Ectodermal cell (in vitro differentiated cells): Measurements from ENCODE around the gene SHROOM2.

Experiments used
- H3K27ac ChIP-seq: 2 replicates; pipeline ENCODE4 v1.7.0; 2013; ENCODE audit warnings: mild to moderate bottlenecking, low read depth, low read length; ENCODE audit not compliant: insufficient read depth, poor library complexity, severe bottlenecking
- H3K27me3 ChIP-seq: 2 replicates; pipeline ENCODE4 v1.7.0; 2013; ENCODE audit warnings: mild to moderate bottlenecking, low read length; ENCODE audit not compliant: insufficient read depth, control insufficient read depth, poor library complexity, severe bottlenecking
- H3K36me3 ChIP-seq: one replicate; pipeline ENCODE4 v1.7.0; 2013; ENCODE audit warnings: low read length; ENCODE audit not compliant: control insufficient read depth, insufficient read depth
- H3K4me1 ChIP-seq: one replicate; pipeline ENCODE4 v1.7.0; 2013; ENCODE audit warnings: low read length; ENCODE audit not compliant: control insufficient read depth, insufficient read depth
- H3K4me3 ChIP-seq: 2 replicates; pipeline ENCODE4 v1.7.0; 2013; ENCODE audit warnings: low read depth, low read length, control low read depth; ENCODE audit not compliant: insufficient read depth
- H3K9me3 ChIP-seq: 2 replicates; pipeline ENCODE4 v1.7.0; 2013; ENCODE audit warnings: mild to moderate bottlenecking, low read length, moderate library complexity; ENCODE audit not compliant: control insufficient read depth
- WGBS, 2 experiments: methylation state at CpG; one replicate each; pipeline ENCODE4 v1.1.7; 2013; ENCODE audit warnings: missing lambda C conversion rate in 2 of 2; 5-methylcytosine and 5-hydroxymethylcytosine counted together

The SHROOM2 gene

GRCh38 chrX:9887659-9888297 is 101.5 kb downstream of the SHROOM2 start:
- Histone ChIP-seq H3K4me3 (no peak overlapping the region), H3K4me1 (no peaks in the 10 kb centered on the region), H3K27ac (no peak overlapping the region), H3K9me3 (no peaks in the 10 kb centered on the region), H3K36me3 (no peaks in the 10 kb centered on the region), H3K27me3 (no peaks in the 10 kb centered on the region)
- 88 to 89% methylated on average over 11 of the region's 11 CpGs for WGBS, 2 experiments

GRCh38 chrX:9888953-9889470 is 102.8 kb downstream of the SHROOM2 start:
- no peaks in the 10 kb centered on the region for H3K4me1 ChIP-seq
- no peak overlapping the region for H3K4me3 ChIP-seq
- H3K27ac ChIP-seq, result no peak overlapping the region
- no peaks in the 10 kb centered on the region for H3K36me3 ChIP-seq
- 90 to 95% methylated on average over 6 of the region's 6 CpGs for WGBS, 2 experiments
- H3K9me3 ChIP-seq, result no peaks in the 10 kb centered on the region
- H3K27me3 ChIP-seq, result no peaks in the 10 kb centered on the region

- H3K27ac ChIP-seq, result no peak overlapping the region
- H3K9me3 ChIP-seq, result no peaks in the 10 kb centered on the region
- no peak overlapping the region for H3K4me3 ChIP-seq
- 94% methylated on average over 24 of the region's 24 CpGs for WGBS, 2 experiments
- H3K27me3 ChIP-seq, result no peaks in the 10 kb centered on the region
- H3K4me1 ChIP-seq, result no peaks in the 10 kb centered on the region
- H3K36me3 ChIP-seq, result no peaks in the 10 kb centered on the region
Measured at GRCh38 chrX:9890681-9891091, 104.5 kb downstream of the SHROOM2 start.

GRCh38 chrX:9895225-9895912 is 109.1 kb downstream of the SHROOM2 start:
- Histone ChIP-seq H3K4me1 (no peaks in the 10 kb centered on the region), H3K27ac (no peak overlapping the region), H3K27me3 (no peaks in the 10 kb centered on the region), H3K9me3 (no peaks in the 10 kb centered on the region), H3K36me3 (no peaks in the 10 kb centered on the region), H3K4me3 (no peak overlapping the region)
- 95 to 96% methylated on average over 36 of the region's 36 CpGs for WGBS, 2 experiments

- Histone ChIP-seq H3K36me3 (no peaks in the 10 kb centered on the region), H3K4me3 (no peak overlapping the region), H3K27me3 (no peaks in the 10 kb centered on the region), H3K9me3 (no peaks in the 10 kb centered on the region), H3K4me1 (no peaks in the 10 kb centered on the region), H3K27ac (no peak overlapping the region)
- 98 to 99% methylated on average over 6 of the region's 6 CpGs for WGBS, 2 experiments
Measured at GRCh38 chrX:9897761-9898161, 111.5 kb downstream of the SHROOM2 start.

- Histone ChIP-seq H3K27me3 (no peaks in the 10 kb centered on the region), H3K27ac (peak overlapping the region; percentile 60), H3K4me1 (no peaks in the 10 kb centered on the region), H3K4me3 (no peak overlapping the region), H3K36me3 (no peaks in the 10 kb centered on the region), H3K9me3 (no peaks in the 10 kb centered on the region)
- WGBS, 2 experiments, result 79 to 80% methylated on average over 13 to 17 of the region's 17 CpGs
Measured at GRCh38 chrX:9899640-9900111, 113.4 kb downstream of the SHROOM2 start.

- no peak overlapping the region for H3K27ac ChIP-seq
- H3K36me3 ChIP-seq, result no peaks in the 10 kb centered on the region
- 92 to 96% methylated on average over 4 to 5 of the region's 6 CpGs for WGBS, 2 experiments
- no peaks in the 10 kb centered on the region for H3K9me3 ChIP-seq
- H3K27me3 ChIP-seq, result no peaks in the 10 kb centered on the region
- H3K4me3 ChIP-seq, result no peak overlapping the region
- no peaks in the 10 kb centered on the region for H3K4me1 ChIP-seq
Measured at GRCh38 chrX:9902656-9903055, 116.4 kb downstream of the SHROOM2 start.

- Histone ChIP-seq H3K4me1 (no peaks in the 10 kb centered on the region), H3K9me3 (no peaks in the 10 kb centered on the region), H3K27me3 (no peaks in the 10 kb centered on the region), H3K36me3 (no peaks in the 10 kb centered on the region), H3K4me3 (no peak overlapping the region), H3K27ac (no peak overlapping the region)
- WGBS, 2 experiments, result 90 to 94% methylated on average over 5 of the region's 5 CpGs
Measured at GRCh38 chrX:9903146-9903545, 116.9 kb downstream of the SHROOM2 start.

GRCh38 chrX:9905288-9905687 is 119.1 kb downstream of the SHROOM2 start:
- Histone ChIP-seq H3K36me3 (no peaks in the 10 kb centered on the region), H3K27ac (no peak overlapping the region), H3K27me3 (no peaks in the 10 kb centered on the region), H3K4me1 (no peaks in the 10 kb centered on the region), H3K9me3 (no peaks in the 10 kb centered on the region), H3K4me3 (no peak overlapping the region)
- 86 to 92% methylated on average over 17 of the region's 17 CpGs for WGBS, 2 experiments

GRCh38 chrX:9905721-9906120 is 119.5 kb downstream of the SHROOM2 start:
- 98% methylated on average over 5 of the region's 5 CpGs for WGBS, 2 experiments
- Histone ChIP-seq H3K27ac (no peak overlapping the region), H3K4me1 (no peaks in the 10 kb centered on the region), H3K9me3 (no peaks in the 10 kb centered on the region), H3K36me3 (no peaks in the 10 kb centered on the region), H3K4me3 (no peak overlapping the region), H3K27me3 (no peaks in the 10 kb centered on the region)
